HEK293 (cell line): ENCODE results near the gene PKP4.

Source experiments
- CTCF ChIA-PET: fragments of 350-600 bp; formaldehyde crosslinking; extraction: SDS; loops from one replicate; lab custom pipeline; 2021; ENCODE audit warnings: antibody characterized with exemption; lab: Yijun Ruan, JAX
- POLR2A ChIA-PET: fragments of 300-600 bp; formaldehyde crosslinking; extraction: SDS; loops from one replicate; lab custom pipeline; 2020; ENCODE audit warnings: antibody characterized with exemption, inconsistent platforms; lab: Yijun Ruan, JAX
- H3K27ac ChIP-seq: fragments of 200-500 bp; sonication (Bioruptor generic); 2 replicates; pipeline ENCODE4 v1.5.1; 2014; ENCODE audit warnings: low read depth, low read length, control low read depth, inconsistent platforms; ENCODE audit errors: extremely low read depth
- H3K36me3 ChIP-seq, 2 experiments: fragments of 200-500 bp in 1 of 2; sonication (Bioruptor generic) in 1 of 2; 1 replicate in 1 of 2; 2 replicates in 1 of 2; pipeline ENCODE4 v1.5.1; 2014 to 2017; ENCODE audit warnings: inconsistent platforms in 2 of 2, low read length in 2 of 2; ENCODE audit not compliant: control insufficient read depth in 2 of 2, insufficient read depth in 1 of 2
- H3K4me1 ChIP-seq: fragments of 200-500 bp; sonication (Bioruptor generic); 2 replicates; pipeline ENCODE4 v1.5.1; 2014; ENCODE audit warnings: mild to moderate bottlenecking, low read length, inconsistent platforms; ENCODE audit not compliant: control insufficient read depth, insufficient read depth
- H3K4me3 ChIP-seq: 2 replicates; pipeline ENCODE4 v1.5.1; 2011; ENCODE audit warnings: low read depth, mild to moderate bottlenecking, control low read depth, low read length, moderate library complexity
- H3K9me3 ChIP-seq: fragments of 200-500 bp; sonication (Bioruptor generic); 2 replicates; pipeline ENCODE4 v1.5.1; 2014; ENCODE audit warnings: low read depth, low read length, inconsistent platforms; ENCODE audit not compliant: control insufficient read depth, insufficient read depth
- BCL11B ChIP-seq: fragments of 450-650 bp; formaldehyde crosslinking; IDR thresholded peaks from 2 replicates; pipeline ENCODE4 v1.5.1; 2016; ENCODE audit warnings: low read depth, missing biosample characterization, missing genetic modification characterization
- EGR2 ChIP-seq: fragments of 450-650 bp; formaldehyde crosslinking; IDR thresholded peaks from 2 replicates; pipeline ENCODE4 v1.5.1; 2016; ENCODE audit warnings: low read depth, missing biosample characterization, missing genetic modification characterization
- GFI1B ChIP-seq: fragments of 450-650 bp; formaldehyde crosslinking; IDR thresholded peaks from 2 replicates; pipeline ENCODE4 v1.5.1; 2016; ENCODE audit warnings: missing biosample characterization, missing genetic modification characterization
- GLIS1 ChIP-seq: fragments of 450-650 bp; formaldehyde crosslinking; IDR thresholded peaks from 2 replicates; pipeline ENCODE4 v1.5.1; 2016; ENCODE audit warnings: missing biosample characterization, missing genetic modification characterization
- KLF16 ChIP-seq: fragments of 450-650 bp; formaldehyde crosslinking; IDR thresholded peaks from 2 replicates; pipeline ENCODE4 v1.5.1; 2017; ENCODE audit warnings: missing biosample characterization, missing genetic modification characterization
- ZBTB17 ChIP-seq: fragments of 450-650 bp; formaldehyde crosslinking; IDR thresholded peaks from 2 replicates; pipeline ENCODE4 v1.5.1; 2016; ENCODE audit warnings: missing biosample characterization, missing genetic modification characterization
- ZFHX2 ChIP-seq: fragments of 450-650 bp; formaldehyde crosslinking; conservative IDR thresholded peaks from 2 replicates; pipeline ENCODE4 v1.5.1; 2016; ENCODE audit warnings: missing biosample characterization, missing genetic modification characterization
- ZFP69B ChIP-seq: fragments of 450-650 bp; formaldehyde crosslinking; IDR thresholded peaks from 2 replicates; pipeline ENCODE4 v1.5.1; 2016; ENCODE audit warnings: missing biosample characterization, missing genetic modification characterization
- ZIC2 ChIP-seq: fragments of 450-650 bp; formaldehyde crosslinking; IDR thresholded peaks from 2 replicates; pipeline ENCODE4 v1.5.1; 2016; ENCODE audit warnings: missing biosample characterization, missing genetic modification characterization
- ZNF132 ChIP-seq: fragments of 450-650 bp; formaldehyde crosslinking; IDR thresholded peaks from 2 replicates; pipeline ENCODE4 v1.5.1; 2017; ENCODE audit warnings: missing biosample characterization, missing genetic modification characterization, borderline replicate concordance
- ZNF133 ChIP-seq: fragments of 450-650 bp; formaldehyde crosslinking; IDR thresholded peaks from 2 replicates; pipeline ENCODE4 v1.5.1; 2016; ENCODE audit warnings: missing biosample characterization, missing genetic modification characterization
- ZNF140 ChIP-seq: fragments of 450-650 bp; formaldehyde crosslinking; IDR thresholded peaks from 2 replicates; pipeline ENCODE4 v1.5.1; 2016; ENCODE audit warnings: missing biosample characterization, missing genetic modification characterization
- ZNF214 ChIP-seq: fragments of 450-650 bp; formaldehyde crosslinking; IDR thresholded peaks from 2 replicates; pipeline ENCODE4 v1.5.1; 2017; ENCODE audit warnings: missing biosample characterization, mild to moderate bottlenecking, missing genetic modification characterization, borderline replicate concordance
- ZNF221 ChIP-seq: fragments of 450-650 bp; formaldehyde crosslinking; IDR thresholded peaks from 2 replicates; pipeline ENCODE4 v1.5.1; 2017; ENCODE audit warnings: missing biosample characterization, missing genetic modification characterization, borderline replicate concordance
- ZNF335 ChIP-seq: fragments of 450-650 bp; formaldehyde crosslinking; conservative IDR thresholded peaks from 2 replicates; pipeline ENCODE4 v1.5.1; 2016; ENCODE audit warnings: missing biosample characterization, missing genetic modification characterization
- ZNF391 ChIP-seq: fragments of 450-650 bp; formaldehyde crosslinking; IDR thresholded peaks from 2 replicates; pipeline ENCODE4 v1.5.1; 2016; ENCODE audit warnings: low read depth, missing biosample characterization, missing genetic modification characterization, borderline replicate concordance
- ZNF473 ChIP-seq: fragments of 450-650 bp; formaldehyde crosslinking; IDR thresholded peaks from 2 replicates; pipeline ENCODE4 v1.5.1; 2017; ENCODE audit warnings: missing biosample characterization, missing genetic modification characterization
- ZNF530 ChIP-seq: fragments of 450-650 bp; formaldehyde crosslinking; IDR thresholded peaks from 2 replicates; pipeline ENCODE4 v1.5.1; 2016; ENCODE audit warnings: low read depth, missing biosample characterization, missing genetic modification characterization
- ZNF548 ChIP-seq: fragments of 450-650 bp; formaldehyde crosslinking; IDR thresholded peaks from 2 replicates; pipeline ENCODE4 v1.5.1; 2016; ENCODE audit warnings: missing biosample characterization, missing genetic modification characterization
- ZNF596 ChIP-seq: fragments of 450-650 bp; IDR thresholded peaks from 2 replicates; pipeline ENCODE4 v1.5.0; 2018; ENCODE audit warnings: missing biosample characterization, mild to moderate bottlenecking, missing genetic modification characterization, moderate library complexity
- ZNF626 ChIP-seq: fragments of 450-650 bp; sonication (Bioruptor Pico); formaldehyde crosslinking; IDR thresholded peaks from 2 replicates; pipeline ENCODE4 v1.5.1; 2018; ENCODE audit warnings: missing biosample characterization, missing genetic modification characterization, inconsistent platforms
- ZSCAN16 ChIP-seq: fragments of 450-650 bp; formaldehyde crosslinking; IDR thresholded peaks from 2 replicates; pipeline ENCODE4 v1.5.1; 2016; ENCODE audit warnings: missing biosample characterization, missing genetic modification characterization
- TF ChIP-seq, protein P1 (sequence below): fragments of 450-650 bp; formaldehyde crosslinking; IDR thresholded peaks from 2 replicates; pipeline ENCODE4 v1.5.1; 2016; ENCODE audit warnings: missing biosample characterization, missing genetic modification characterization
- TF ChIP-seq, protein P2 (sequence below): fragments of 450-650 bp; formaldehyde crosslinking; IDR thresholded peaks from 2 replicates; pipeline ENCODE4 v1.5.1; 2017; ENCODE audit warnings: missing biosample characterization, missing genetic modification characterization
- TF ChIP-seq, protein P3 (sequence below): fragments of 450-650 bp; formaldehyde crosslinking; IDR thresholded peaks from 2 replicates; pipeline ENCODE4 v1.5.1; 2016; ENCODE audit warnings: missing biosample characterization, missing genetic modification characterization

The PKP4 gene

DNA sequence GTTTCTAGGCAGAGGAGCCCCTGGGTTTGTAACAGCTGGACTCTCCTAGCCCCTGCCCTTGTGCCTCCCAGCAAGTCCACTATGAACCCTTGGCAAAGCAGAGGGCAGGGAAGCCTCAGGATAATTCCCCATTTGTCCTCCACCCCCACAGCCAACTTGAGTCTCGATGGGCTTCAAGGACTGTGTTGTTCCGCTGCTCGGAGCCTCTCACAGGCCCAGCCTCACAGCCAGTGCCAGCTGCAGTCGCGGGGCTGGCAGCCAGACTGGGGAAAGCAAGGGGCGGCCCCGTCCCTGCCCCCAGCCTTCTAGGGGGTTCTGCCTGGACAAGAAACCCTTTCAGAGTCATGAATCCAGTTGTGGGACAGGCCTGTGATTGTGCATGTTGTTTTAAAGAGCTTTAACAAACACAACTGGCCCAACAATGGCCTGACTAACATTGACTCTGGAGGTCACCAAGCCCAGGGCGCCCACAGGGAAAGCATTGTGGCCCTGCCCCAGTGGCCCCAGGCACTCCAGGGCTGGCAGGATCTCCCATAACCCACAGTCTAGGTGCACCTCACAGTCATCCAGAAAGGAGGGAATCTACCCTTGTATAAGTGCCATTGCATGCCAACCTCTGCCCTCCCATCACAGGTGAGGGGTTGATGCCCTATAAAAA, 266.6 kb downstream of the PKP4 start (continued):
- TF ChIP-seq, protein P1, sequence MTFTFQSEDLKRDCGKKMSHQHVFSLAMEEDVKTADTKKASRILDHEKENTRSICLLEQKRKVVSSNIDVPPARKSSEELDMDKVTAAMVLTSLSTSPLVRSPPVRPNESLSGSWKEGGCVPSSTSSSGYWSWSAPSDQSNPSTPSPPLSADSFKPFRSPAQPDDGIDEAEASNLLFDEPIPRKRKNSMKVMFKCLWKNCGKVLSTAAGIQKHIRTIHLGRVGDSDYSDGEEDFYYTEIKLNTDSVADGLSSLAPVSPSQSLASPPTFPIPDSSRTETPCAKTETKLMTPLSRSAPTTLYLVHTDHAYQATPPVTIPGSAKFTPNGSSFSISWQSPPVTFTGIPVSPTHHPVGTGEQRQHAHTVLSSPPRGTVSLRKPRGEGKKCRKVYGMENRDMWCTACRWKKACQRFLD (tag by site-specific recombination): no peak
- TF ChIP-seq ZNF473 (tag by site-specific recombination): no peak
- no peak for TF ChIP-seq ZBTB17 (tag by site-specific recombination)
- TF ChIP-seq, protein P2, sequence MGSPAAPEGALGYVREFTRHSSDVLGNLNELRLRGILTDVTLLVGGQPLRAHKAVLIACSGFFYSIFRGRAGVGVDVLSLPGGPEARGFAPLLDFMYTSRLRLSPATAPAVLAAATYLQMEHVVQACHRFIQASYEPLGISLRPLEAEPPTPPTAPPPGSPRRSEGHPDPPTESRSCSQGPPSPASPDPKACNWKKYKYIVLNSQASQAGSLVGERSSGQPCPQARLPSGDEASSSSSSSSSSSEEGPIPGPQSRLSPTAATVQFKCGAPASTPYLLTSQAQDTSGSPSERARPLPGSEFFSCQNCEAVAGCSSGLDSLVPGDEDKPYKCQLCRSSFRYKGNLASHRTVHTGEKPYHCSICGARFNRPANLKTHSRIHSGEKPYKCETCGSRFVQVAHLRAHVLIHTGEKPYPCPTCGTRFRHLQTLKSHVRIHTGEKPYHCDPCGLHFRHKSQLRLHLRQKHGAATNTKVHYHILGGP (tag by site-specific recombination): no peak

DNA sequence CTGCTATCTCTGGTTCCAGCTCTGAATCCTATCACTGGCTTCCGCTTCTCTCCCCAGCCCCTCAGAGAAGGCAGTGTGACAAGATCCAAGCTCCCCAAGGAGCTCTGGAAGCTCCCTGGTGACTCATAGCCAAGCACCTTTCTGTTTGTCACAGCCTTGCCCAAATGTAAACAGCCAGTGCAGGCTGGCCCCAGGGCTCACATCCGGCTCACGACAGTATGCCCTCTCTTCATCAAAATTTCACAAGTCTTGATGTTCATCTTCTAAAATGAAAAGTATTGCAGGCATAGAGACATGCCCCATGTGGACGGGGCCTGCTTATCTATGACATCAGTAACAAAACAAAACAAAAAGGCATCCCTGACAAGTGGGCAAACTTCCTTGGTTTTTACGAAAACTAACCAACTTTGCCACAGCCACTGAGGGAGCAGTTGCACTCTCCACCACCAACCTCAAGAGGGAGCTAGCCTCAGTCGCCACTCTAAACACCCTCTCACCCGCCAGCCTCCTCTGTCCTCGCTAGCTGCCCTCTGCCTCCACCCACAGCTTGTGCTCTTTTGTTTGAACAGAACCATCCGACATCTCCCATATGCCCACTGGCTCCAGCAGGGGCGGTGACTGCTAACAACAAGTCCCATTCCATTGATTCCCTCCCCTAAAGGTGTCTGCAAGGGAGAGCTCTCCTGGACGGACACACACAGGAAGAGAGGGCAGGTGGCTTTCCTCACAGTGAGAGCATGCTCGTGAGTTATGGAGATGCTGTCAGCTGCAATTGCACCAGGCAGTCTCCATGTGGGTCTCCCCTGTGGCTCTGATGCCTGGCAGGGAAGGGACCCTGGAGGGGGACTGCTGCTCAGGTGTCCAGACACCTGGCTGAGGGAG, 267.4 kb downstream of the PKP4 start:
- ChIA-PET POLR2A (interaction anchor here (0.6 kb wide), 1 partner anchor 33 kb away, joined by 6 read pairs; no protein-coding TSS in a partner anchor), CTCF (interaction anchor here (0.6 to 3.4 kb wide), 13 partner anchors 9 to 361 kb away, joined by 3 to 19 read pairs (median 4); no protein-coding TSS in a partner anchor)
- no peaks in the 10 kb centered on the region for H3K9me3 ChIP-seq
- no peak for TF ChIP-seq GFI1B (tag by site-specific recombination)
- no peak for TF ChIP-seq ZNF133 (tag by site-specific recombination)
- no peak for TF ChIP-seq ZIC2 (tag by site-specific recombination)
- no peak for TF ChIP-seq ZNF391
- TF ChIP-seq ZNF214 (tag by site-specific recombination): no peak
- no peak for TF ChIP-seq ZNF596
- 0 out of 2 replicates have a peak, but pooled peaks have one; percentile 26 for TF ChIP-seq ZNF335
- TF ChIP-seq BCL11B (tag by site-specific recombination): no peak
- TF ChIP-seq ZNF132 (tag by site-specific recombination): no peak
- TF ChIP-seq KLF16 (tag by site-specific recombination): no peak
- no peak for TF ChIP-seq ZNF221
- TF ChIP-seq ZNF140 (tag by site-specific recombination): no peak
- TF ChIP-seq ZFHX2 (tag by site-specific recombination): peak; percentile 69
- no peak for TF ChIP-seq ZFP69B
- TF ChIP-seq ZNF548 (tag by site-specific recombination): no peak
- TF ChIP-seq, protein P3, sequence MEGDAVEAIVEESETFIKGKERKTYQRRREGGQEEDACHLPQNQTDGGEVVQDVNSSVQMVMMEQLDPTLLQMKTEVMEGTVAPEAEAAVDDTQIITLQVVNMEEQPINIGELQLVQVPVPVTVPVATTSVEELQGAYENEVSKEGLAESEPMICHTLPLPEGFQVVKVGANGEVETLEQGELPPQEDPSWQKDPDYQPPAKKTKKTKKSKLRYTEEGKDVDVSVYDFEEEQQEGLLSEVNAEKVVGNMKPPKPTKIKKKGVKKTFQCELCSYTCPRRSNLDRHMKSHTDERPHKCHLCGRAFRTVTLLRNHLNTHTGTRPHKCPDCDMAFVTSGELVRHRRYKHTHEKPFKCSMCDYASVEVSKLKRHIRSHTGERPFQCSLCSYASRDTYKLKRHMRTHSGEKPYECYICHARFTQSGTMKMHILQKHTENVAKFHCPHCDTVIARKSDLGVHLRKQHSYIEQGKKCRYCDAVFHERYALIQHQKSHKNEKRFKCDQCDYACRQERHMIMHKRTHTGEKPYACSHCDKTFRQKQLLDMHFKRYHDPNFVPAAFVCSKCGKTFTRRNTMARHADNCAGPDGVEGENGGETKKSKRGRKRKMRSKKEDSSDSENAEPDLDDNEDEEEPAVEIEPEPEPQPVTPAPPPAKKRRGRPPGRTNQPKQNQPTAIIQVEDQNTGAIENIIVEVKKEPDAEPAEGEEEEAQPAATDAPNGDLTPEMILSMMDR (tag by site-specific recombination): peak; percentile 49; the same call in 1 of the 2 replicates
- no peak for TF ChIP-seq ZNF530 (tag by site-specific recombination)
- TF ChIP-seq EGR2 (tag by site-specific recombination): peak; percentile 76
- TF ChIP-seq ZNF626: no peak
- TF ChIP-seq ZSCAN16: no peak
- TF ChIP-seq GLIS1: peak; percentile 52; the same call in 1 of the 2 replicates
- H3K36me3 ChIP-seq: no peaks in the 10 kb centered on the region
- H3K4me3 ChIP-seq: no peak overlapping the region
- H3K27ac ChIP-seq: no peak overlapping the region
- H3K4me1 ChIP-seq: no peaks in the 10 kb centered on the region
